Stimulated activated CD4-positive, alpha-beta T cell treated with anti-CD3 and anti-CD28 coated beads, Interleukin-15, amount 100 ng/mL, for 48 hours (primary cell): ENCODE data around the gene BBS2.

Source experiments
- DNase-seq, 2 donors: peaks; one replicate each; pipeline ENCODE4 v3.0.0-alpha.2; 2020; ENCODE audit warnings: low read depth in 2 of 2

The BBS2 gene

DNA sequence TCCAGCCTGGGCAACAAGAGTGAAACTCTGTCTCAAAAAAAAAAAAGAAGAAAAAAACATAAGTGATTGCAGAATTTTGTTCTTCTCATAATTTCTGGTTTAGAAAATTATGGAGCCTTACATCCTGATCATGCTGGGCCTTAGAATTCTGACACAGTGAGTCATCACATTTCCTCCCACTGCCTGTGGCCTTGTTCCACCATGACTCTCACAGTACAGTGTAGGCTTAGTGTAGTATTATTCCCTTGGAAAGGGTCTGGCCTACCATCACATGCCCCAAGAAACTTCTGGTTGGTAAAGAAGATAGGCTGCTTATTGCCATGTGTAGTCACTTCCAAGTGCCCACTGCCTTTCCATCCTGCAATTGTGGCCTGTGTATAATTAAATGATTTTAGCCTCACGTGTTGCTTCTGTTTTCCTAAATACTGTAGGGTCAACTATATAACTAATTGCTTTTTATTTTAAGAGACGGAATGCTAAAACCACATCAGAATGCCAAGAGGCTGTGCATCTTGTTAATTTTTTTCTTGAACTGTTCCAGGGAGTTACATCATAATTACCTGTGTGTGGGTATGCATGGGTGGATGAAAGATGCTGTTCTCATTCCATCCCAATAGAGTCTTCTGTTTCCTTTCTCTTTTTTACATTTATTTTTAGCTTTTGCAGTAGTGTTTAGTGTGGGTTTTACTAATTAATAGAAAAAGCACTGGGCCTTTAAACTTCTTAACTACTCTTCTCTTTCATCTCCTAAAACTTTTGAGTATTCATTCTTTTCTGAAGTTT, 42.5 kb downstream of the BBS2 start:
- DNase-seq, result no peak

- no peak for DNase-seq
Observed at GRCh38 chr16:56475201-56475600, 44.6 kb downstream of the BBS2 start.

- no peak for DNase-seq
Observed at GRCh38 chr16:56470666-56471065, 49.2 kb downstream of the BBS2 start.

DNA sequence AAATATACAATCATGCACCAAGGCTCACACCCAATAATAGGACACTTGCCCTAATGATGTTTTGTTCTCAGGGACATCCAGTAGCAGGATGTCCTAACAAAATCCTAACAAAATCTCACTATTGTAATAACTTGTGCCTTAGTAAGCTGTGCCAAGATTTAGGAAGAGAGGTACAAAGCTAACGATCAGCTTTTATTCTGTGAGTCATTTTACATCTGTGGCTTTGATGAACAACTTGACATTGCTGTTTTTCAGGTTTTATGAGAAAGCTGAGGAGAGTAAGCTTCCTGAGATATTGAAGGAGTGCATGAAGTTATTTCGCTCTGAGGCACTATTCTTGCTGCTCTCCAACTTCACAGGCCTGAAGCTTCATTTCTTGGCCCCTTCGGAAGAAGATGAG, 49.6 kb downstream of the BBS2 start:
- no peak for DNase-seq

DNA sequence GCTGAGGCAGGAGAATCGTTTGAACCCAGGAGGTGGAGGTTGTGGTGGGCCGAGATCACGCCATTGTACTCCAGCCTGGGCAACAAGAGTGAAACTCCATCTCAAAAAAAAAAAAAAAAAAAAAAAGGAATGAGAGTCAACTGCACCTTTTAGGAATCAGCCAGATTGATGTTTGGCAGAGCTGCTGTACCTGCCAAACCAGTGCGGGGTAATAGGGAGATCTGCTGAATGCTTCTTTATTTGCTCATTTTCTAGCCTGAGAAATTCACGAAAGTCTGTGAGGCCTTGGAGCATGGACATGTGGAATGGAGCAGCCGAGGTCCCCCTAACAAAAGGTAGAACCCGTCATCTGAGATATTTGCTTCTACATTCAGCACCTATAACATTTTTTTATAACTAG, 50.1 kb downstream of the BBS2 start:
- DNase-seq, result no peak

- DNase-seq, result no peak
Observed at GRCh38 chr16:56468800-56469199, 51.0 kb downstream of the BBS2 start.

- no peak for DNase-seq
Observed at GRCh38 chr16:56466344-56466743, 53.5 kb downstream of the BBS2 start.

GRCh38 chr16:56463153-56463552, 56.7 kb downstream of the BBS2 start:
- no peak for DNase-seq

- DNase-seq, result no peak
Observed at GRCh38 chr16:56462064-56462796, 57.6 kb downstream of the BBS2 start.

DNA sequence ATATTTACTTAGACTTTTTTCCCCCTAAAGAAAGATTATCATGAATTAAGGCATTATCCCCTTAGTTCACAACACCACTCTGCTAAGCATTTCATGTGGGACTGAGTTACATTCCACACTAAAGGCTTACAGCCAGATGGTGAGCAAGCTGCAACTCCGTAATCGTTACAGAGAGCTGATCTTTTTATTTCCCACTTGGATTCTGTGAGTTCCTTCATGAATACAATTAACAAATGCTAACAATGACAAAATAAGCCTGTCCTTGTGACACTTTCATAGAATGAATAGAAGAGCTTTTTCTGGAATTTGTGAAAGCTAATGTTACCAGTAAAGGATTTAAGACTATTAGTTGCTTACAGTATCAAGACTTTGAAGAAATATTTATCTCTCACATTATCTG, 59.7 kb downstream of the BBS2 start:
- DNase-seq, result no peak

DNA sequence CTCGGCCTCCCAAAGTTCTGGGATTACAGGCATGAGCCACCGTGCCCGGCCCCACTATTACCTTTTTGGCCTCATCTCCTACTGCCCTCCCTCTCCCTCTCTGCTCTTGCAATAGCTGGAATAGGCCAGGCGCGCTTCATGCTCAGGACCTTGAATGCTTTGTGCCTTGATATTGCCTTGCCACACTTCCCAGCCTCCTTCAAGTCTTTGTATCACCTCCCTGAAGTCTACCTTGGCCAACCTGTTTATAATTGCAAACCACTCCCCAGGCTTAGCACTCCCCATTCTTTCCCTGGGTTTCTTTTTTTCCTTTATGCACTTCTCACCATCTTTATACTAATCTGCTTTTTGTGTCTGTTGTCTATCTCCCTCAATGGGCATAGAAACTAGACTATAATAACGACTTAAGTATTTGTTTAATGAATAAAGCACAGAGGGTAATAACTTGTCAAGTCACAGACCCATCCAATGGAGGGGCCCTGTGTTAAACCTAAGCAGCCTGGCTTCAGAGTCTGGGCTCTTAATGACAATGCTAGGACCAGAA, 61.8 kb downstream of the BBS2 start:
- DNase-seq, result no peak

DNA sequence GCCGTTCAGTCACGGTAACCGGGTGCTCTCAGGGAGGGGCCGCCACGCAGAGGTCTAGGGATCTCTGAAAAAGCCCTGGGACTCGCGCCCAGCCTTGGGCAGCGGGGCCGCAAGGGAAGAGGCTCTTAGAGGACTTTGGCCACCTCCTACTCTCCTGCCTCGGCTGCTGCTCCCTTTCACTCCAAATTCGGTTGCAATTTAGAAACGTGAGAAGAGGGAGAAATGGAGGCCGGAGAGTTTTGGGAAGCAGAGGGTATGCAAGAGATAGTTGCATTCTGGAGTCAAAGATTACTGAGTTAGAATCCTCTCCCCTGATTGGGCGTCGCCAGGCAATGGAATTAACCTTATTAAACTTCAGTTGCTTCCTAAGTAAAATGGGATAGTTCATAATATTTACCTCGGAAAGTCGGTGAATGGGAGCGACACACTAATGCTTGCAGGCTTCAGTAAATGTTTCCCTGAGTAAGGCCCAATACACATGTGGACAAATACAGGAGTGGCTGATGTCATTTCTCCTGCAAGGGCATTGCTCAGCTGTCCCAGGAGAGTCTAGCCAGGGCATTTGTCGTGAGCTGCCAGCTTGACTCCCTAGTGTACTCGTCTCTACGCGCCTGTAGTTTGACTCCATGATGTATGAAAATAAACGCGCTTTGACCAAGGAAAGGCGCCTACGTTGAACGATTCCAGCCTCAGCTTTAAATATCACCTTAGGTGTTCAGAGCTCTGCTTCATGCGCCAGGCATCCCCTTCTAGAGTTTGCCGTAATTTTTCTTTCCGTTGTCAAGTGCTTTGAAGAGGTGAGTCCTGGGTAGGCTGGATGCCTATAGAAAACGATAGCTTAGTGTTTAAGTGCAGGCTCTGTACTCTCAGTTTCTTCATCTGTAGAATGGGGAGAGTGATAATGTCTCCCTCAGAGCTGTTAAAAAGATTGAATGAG, 67.8 kb downstream of the BBS2 start:
- DNase-seq, result no peak

DNA sequence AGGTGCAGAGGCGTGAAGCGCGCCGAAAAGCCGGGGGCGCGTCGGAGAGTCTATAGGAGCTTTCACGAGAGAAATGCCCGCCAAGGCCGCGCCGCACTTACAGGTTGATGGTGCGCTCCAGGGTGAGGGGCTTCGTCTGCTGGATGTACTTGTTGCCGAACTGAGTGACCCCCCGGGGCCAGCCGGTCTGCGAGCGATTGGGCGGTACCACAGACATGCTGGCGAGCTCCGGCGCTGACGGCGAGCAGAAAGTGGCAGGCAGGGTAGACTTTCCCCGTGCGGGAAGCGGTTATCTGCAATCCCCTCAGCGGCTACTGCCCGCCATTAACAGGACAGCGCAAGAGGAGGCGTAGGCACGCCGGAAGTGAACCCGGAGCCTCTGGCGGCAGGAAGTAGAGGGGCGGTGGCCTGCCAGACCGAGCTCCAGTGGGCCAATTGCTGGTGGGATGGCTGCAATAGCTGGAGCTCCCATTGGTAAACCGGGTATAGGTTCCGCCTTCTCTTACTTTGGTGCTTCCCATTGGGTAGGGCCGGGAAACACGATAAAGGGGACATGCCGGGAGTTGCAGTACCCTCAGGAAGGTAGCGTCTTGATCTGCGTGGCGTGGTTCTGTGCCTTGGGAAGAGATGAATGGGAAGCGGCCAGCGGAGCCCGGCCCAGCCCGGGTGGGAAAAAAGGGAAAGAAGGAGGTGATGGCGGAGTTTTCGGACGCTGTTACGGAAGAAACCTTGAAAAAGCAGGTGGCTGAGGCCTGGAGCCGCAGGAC, 68.7 kb downstream of the BBS2 start, which contains the start of the genes NUDT21 and OGFOD1:
Gene NUDT21 (minus strand): TSS at position 347 of the 767 bp plus-strand sequence. CDS start 130 bp downstream, at position 217.
Gene OGFOD1 (plus strand): TSS at position 569 of the 767 bp plus-strand sequence. CDS start 59 bp downstream, at position 628.
- DNase-seq, result peak; percentile 88 to 91

- no peak for DNase-seq
Observed at GRCh38 chr16:56450275-56450985, 69.4 kb downstream of the BBS2 start.

GRCh38 chr16:56448005-56448404, 71.8 kb downstream of the BBS2 start:
- DNase-seq, result no peak

GRCh38 chr16:56447286-56447685, 72.5 kb downstream of the BBS2 start:
- no peak for DNase-seq

DNA sequence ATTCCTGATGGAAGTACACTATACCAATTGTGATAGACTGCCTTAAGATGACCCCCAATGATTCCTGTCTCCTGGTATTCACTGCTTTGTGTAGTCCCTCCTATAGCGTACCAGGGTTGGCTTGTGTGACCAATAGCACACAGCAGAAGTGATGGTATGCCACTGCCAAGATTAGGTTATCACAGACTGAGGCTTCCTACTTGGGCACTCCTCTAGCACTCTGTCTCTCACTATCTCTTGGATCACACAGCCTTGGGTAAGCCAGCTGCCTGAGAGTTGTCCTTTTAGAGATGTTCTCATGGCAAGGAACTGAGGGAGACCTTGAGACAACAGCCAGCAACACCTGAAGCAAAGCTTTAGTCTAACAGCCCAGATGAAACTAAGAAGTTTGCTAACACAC, 81.8 kb downstream of the BBS2 start:
- DNase-seq, result no peak

GRCh38 chr16:56436258-56436657, 83.6 kb downstream of the BBS2 start:
- DNase-seq, result no peak
